ENCODE data around the gene MUC20.
"Not testable (repeated sequence)": the region's sequence is repeated elsewhere in the genome, so short reads cannot be mapped to it uniquely, and the experiment has no call there.

MUC20 gene

DNA sequence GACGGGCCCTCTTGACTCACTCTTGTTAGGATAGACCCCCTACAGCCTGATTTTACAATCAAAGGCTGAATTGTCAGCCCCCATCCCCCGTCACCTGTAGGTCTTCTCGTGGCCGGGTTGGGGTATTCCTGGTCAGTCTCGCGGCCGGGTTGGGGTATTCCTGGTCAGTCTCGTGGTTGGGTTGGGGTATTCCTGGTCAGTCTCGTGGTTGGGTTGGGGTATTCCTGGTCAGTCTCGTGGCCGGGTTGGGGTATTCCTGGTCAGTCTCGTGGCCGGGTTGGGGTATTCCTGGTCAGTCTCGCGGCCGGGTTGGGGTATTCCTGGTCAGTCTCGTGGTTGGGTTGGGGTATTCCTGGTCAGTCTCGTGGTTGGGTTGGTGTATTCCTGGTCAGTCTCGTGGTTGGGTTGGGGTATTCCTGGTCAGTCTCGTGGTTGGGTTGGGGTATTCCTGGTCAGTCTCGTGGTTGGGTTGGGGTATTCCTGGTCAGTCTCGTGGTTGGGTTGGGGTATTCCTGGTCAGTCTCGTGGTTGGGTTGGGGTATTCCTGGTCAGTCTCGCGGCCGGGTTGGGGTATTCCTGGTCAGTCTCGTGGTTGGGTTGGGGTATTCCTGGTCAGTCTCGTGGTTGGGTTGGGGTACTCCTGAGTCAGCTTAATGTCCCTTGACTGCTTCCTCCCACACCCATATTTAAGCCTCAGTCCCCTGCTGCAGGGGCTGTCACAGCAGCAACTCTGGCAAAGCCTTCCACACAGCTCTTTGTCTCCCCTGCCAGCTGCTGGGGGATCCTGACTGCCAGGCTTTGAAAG is 50.3 kb downstream of the MUC20 start:
- DNase-seq (ENCODE audit: low read depth) = not testable (repeated sequence)

DNA sequence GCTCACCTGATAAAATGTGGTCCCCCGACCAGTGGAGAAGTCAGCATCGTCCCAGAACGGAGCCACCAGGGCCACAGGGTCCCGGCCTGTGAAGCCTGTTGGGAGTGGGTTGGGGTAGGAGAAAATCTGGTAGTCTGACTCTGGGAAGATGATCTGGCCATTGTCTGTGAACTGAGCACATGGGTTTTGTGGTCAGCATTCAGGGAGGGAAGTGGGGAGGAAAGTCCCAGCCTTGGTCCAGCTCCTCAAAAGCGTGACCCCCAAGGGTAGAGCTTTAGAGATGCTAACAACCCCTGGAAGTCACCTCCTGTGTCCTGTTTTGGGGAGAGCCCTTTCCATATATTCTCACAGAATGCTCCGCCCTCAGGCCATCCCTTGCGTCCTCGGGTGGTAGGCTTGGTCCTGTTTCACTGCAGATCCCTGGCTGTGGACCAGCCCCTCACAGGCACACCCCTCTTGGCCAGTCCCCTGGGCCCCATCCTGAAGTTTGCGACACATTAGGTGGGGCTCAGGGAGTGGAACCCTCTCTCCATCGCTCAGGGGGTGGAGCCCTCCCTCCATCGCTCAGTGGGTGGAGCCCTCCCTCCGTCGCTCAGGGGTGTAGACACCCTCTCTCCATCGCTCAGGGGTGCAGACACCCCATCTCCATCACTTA is 51.0 kb downstream of the MUC20 start:
- DNase-seq (ENCODE audit: low read depth) = no peak

DNA sequence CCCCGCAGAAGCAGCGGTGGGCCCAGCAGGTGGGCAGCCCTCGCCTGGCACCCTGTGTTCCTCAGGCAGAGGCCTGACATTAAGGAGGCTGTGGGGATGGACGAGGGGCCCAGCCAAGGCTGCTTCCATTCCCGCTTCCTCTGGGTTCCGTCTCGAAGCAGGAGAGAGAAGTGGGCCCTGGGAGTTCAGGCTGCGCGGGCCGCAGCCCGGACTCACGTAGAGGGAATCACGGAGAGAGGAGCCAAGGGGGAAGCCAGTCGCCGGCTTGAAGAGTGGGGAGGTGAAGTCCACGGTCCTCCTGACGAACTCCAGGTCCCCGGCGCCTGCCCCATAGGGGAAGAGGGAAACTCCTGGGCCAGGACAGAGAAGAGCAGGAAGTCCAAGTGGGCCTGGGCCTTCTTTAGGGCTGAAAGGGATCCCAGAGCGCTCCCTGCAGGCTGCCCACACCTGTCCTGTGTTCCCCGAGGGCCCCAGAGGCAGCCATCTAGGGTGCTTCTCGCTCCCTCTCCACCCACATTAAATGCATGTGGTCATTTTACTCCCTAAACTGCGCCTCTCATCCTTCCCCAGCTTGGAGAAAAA is 53.3 kb downstream of the MUC20 start:
- DNase-seq (ENCODE audit: low read depth) = no peak

DNA sequence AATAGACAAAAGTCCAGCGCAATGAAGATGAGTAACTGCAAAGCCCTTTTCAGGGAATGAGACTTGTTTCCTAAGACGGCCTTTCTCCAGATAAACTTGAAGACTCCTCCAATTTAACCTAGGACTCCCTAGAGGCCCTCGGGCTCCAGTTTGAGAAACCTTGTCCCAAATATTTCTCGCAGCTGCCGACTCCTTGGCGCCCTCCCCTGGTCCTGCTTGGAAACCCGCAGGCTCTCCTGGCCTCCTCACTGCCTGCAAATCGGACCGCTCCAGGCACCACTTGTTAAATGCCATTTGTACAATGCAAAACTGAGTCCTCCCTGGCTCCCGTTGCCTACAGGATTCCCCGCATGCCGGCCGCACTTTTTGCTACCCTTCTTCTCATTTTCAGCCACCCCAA is 54.1 kb downstream of the MUC20 start:
- no peak for DNase-seq (ENCODE audit: low read depth)

DNA sequence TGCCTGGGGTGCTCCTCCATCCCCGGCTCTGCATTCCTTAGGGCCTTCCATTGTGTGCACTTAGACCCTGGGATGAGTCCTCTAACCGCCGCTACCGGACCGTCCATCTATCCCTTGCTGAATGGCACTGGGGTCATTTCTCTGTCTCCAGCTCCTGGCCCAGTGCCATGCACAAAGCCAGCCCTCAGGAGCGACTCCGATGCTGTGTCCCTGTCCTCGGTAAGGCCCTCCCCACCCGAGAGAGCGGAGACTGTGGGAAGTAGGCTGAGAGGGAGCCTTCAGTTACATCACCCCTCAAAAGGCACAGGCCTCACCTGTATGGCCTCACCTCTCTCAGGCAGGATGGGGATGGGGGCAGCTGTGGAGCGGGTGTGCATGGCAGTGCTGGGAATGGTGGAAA is 57.2 kb downstream of the MUC20 start:
- DNase-seq (ENCODE audit: low read depth) = no peak

DNA sequence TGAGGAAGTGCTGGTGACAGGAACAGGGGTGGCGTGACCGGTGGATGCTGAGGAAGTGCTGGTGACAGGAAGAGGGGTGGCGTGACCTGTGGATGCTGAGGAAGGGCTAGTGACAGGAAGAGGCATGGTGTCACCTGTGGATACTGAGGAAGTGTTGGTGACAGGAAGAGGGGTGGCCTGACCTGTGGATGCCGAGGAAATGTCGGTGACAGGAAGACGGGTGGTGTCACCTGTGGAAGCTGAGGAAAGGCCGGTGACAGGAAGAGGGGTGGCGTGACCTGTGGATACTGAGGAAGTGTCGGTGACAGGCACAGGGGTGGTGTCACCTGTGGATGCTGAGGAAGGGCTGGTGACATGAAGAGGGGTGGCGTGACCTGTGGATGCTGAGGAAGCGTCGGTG is 60.5 kb downstream of the MUC20 start:
- DNase-seq (ENCODE audit: low read depth) = not testable (repeated sequence)
